ENCODE measurements around the gene ZBTB4.

The ZBTB4 gene

DNA sequence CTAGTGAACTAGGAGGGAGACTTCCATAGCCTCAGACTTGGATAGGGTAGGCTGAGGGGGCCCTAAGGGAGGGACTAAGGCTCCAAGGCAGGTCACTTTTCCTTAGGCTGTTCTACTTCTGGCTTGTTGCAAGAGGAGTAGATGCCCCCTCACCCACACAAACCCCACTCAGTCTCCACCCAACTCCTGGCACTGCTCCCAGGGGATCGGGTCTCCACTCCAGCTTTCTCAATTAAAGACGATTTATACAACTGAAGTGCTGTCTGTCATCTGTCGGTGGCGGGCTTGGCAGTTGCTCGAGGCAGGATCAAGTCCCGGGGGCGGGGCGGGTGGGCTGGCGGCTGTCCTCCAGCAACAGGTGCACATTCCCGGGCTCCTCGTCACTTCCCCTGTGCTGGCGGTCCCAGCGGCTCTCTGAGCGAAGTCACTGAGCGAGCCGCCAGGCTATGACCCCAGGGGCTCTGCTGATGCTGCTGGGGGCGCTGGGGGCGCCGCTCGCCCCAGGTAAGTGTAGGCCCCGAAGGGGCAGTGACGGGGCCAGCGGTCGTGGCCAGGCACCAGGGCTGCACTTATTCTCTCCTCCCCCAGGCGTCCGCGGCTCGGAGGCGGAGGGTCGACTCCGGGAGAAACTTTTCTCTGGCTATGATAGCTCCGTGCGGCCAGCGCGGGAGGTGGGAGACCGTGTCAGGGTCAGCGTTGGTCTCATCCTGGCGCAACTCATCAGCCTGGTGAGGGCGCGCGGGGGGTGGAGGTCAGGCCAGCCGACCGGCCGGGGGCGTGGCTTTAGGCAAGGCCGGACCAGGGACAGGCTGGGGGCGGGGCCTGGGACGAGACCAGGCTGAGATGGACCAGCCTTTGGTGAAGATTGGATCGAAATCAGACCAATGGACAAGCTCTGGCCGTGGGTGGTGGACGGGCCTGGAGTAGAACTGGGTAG, 34.5 kb downstream of the ZBTB4 start, which contains the start of gene CHRNB1:
Gene CHRNB1 (plus strand): TSS at position 380 of the 937 bp plus-strand sequence. CDS start 67 bp downstream, at position 447.
- TF ChIP-seq, protein P1, sequence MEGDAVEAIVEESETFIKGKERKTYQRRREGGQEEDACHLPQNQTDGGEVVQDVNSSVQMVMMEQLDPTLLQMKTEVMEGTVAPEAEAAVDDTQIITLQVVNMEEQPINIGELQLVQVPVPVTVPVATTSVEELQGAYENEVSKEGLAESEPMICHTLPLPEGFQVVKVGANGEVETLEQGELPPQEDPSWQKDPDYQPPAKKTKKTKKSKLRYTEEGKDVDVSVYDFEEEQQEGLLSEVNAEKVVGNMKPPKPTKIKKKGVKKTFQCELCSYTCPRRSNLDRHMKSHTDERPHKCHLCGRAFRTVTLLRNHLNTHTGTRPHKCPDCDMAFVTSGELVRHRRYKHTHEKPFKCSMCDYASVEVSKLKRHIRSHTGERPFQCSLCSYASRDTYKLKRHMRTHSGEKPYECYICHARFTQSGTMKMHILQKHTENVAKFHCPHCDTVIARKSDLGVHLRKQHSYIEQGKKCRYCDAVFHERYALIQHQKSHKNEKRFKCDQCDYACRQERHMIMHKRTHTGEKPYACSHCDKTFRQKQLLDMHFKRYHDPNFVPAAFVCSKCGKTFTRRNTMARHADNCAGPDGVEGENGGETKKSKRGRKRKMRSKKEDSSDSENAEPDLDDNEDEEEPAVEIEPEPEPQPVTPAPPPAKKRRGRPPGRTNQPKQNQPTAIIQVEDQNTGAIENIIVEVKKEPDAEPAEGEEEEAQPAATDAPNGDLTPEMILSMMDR (IDR thresholded peaks at IDR 0.05): no peak

DNA sequence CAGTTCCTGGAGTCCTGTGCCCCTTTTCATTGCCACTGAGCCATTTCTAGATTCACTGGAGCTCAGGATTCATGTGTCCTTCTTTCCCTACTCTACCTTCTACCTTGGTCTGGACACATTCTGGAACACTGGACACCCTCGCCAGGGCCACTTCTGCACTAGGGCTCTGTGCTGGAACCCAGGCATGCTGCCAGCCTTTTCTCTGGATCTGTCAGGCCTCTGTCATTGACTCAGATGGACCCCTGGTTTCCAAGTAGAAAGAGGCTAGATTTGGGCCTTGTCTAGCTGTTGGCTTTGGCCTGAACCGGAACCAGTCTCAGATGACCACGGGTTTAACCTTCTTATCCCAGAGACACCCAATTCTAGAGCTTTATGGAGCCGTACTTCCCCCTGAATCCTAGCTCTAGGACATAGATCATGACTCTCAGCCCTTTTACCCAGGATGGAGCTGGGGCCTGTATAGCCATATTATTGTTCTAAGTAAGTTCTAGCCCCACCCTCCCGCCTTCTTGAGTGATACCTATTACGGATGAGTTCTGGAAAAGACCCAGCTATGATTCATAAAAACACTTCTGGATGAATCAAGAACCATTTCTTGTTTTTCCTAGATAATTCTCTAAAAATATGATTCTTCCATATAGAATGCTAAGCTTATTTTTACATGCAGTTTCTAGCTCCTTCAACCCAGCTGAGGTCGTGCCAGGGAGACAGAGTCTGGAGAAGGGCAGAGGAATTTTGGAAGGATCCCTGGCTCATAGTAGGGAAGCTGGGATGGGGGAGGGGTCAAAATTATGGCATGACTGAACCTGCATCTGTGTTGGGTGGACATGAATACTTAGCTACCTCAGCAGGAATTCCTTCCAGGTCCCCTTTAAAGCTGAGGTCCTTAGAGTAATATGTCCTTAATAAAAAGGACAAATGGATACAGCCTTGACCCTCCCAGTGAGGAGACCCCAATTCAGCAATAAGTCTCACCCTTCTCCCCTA, 35.6 kb downstream of the ZBTB4 start:
- TF ChIP-seq, protein P1 (IDR thresholded peaks at IDR 0.05): no peak

DNA sequence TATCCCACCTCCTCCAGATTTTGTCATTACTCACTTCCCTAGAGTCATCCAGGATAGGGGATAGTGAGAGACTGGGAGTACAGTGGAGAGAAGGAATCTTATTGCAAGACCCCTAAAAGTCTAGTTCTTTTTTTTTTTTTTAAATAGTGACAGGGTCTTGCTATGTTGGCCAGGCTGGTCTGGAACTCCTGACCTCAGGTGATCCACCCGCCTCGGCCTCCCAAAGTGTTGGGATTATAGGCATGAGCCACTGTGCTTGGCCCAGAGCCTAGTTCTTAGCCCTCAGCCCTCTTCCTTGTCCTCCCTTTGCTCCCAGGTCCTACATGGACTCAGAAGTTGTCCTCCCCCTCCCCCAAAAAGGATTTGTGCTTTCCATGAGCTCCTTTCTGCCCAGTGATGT, 37.3 kb downstream of the ZBTB4 start:
- TF ChIP-seq, protein P1 (IDR thresholded peaks at IDR 0.05): no peak

DNA sequence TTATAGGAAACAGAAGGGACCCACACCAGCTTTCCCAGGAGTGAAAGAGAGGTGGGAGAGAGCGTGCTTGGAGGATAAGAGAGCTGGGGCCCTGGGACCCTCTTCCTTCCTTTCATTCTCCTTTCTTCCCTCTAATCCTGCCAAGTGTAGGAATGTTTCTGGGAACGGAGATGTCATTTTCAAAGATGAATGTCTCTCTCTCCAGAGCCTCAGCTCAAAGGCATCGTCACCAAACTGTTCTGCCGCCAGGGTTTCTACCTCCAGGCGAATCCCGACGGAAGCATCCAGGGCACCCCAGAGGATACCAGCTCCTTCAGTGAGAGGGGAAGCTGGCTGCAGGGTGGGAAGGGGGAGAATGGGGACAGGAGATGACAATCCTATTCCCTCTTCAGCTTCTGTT, 38.2 kb downstream of the ZBTB4 start:
- TF ChIP-seq, protein P1 (IDR thresholded peaks at IDR 0.05): no peak

DNA sequence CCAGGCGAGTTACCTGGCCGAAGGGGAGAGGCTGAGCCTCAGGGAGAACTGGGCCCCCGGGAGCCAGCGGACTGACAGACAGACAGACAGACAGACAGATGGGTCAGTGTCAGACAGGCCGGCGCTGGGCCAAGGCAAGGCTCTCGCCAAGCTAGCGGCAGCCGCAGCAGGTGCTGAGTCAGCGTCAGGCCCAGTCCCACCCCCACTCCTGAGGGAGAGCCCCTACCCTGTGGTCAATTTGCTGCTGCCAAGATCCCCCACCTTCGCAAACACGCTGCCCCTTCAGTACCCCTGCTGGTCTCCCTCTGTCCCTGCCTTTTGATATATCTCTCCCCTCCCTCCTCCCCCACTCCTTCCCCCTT, 38.6 kb downstream of the ZBTB4 start:
- TF ChIP-seq, protein P1 (IDR thresholded peaks at IDR 0.05): no peak

DNA sequence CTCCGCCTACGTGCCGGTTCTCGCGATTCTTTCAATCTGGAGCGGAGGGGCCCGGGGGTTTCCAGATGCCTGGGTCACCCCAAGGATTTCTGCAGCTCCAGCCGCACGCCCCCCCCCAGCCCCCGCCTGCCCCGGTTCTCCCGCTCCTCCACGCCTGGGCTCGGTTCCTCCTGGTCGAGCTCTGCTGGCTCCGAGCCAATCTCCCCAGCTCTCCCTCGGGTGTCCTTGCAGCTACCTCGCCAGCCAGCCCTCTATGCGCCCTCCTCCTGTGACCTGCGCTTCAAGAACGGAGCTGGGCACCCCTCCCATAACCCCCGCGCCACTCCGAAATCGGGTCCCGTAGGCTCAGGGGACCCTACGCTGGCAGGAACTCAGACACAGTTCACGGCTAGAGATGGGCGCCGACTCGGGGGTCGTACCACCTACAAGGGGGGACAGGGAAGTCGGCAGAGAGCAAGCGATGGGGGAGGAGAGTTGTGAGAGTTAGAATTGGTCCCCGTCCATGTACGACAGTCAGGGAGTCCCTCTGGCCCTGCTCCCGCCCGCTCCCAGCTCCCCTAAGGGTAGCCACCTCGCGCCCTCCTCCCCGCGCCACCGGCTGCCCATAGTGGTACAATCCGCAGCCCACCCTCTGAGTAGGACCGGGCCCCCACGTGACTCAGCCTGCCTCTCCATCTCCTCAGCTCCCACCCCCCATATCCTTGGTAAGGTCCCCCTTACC, 39.2 kb downstream of the ZBTB4 start:
- TF ChIP-seq, protein P1 (IDR thresholded peaks at IDR 0.05): no peak
